HUES6 (cell line): ENCODE results near the gene CAPN11.
"Not testable (repeated sequence)": the region's sequence is repeated elsewhere in the genome, so short reads cannot be mapped to it uniquely, and the experiment has no call there.

Experiments used
- H3K27ac ChIP-seq: 2 replicates; pipeline ENCODE4 v1.7.0; 2013; ENCODE audit warnings: low read depth, mild to moderate bottlenecking, low read length, inconsistent platforms
- H3K27me3 ChIP-seq: 2 replicates; pipeline ENCODE4 v1.6.1; 2013; ENCODE audit warnings: low read length; ENCODE audit not compliant: control insufficient read depth, insufficient read depth
- H3K36me3 ChIP-seq: 2 replicates; pipeline ENCODE4 v1.6.1; 2013; ENCODE audit warnings: low read length; ENCODE audit not compliant: control insufficient read depth, insufficient read depth
- H3K4me1 ChIP-seq: 2 replicates; pipeline ENCODE4 v1.6.1; 2013; ENCODE audit warnings: low read length; ENCODE audit not compliant: control insufficient read depth, insufficient read depth
- H3K4me3 ChIP-seq: 2 replicates; pipeline ENCODE4 v1.5.1; 2013; ENCODE audit warnings: low read depth, low read length
- H3K9ac ChIP-seq: one replicate; pipeline ENCODE4 v1.6.1; 2013; ENCODE audit warnings: mild to moderate bottlenecking, low read length
- H3K9me3 ChIP-seq: 2 replicates; pipeline ENCODE4 v1.6.1; 2013; ENCODE audit warnings: low read depth, low read length; ENCODE audit not compliant: control insufficient read depth, insufficient read depth

CAPN11 gene

GRCh38 chr6:44185953-44186634 is 27.5 kb downstream of the CAPN11 start:
- Histone ChIP-seq H3K4me3 (no peak overlapping the region), H3K27ac (no peak overlapping the region), H3K27me3 (no peaks in the 10 kb centered on the region), H3K4me1 (peaks cover 13% of the 10 kb centered on the region), H3K9ac (peak overlapping the region; percentile 22), H3K9me3 (no peaks in the 10 kb centered on the region), H3K36me3 (no peaks in the 10 kb centered on the region)

GRCh38 chr6:44186635-44187025 is 28.0 kb downstream of the CAPN11 start:
- H3K27me3 ChIP-seq: no peaks in the 10 kb centered on the region
- no peaks in the 10 kb centered on the region for H3K9me3 ChIP-seq
- H3K36me3 ChIP-seq: no peaks in the 10 kb centered on the region
- H3K4me1 ChIP-seq: peaks cover 13% of the 10 kb centered on the region
- H3K9ac ChIP-seq: no peak overlapping the region
- no peak overlapping the region for H3K4me3 ChIP-seq
- no peak overlapping the region for H3K27ac ChIP-seq

- Histone ChIP-seq H3K27me3 (no peaks in the 10 kb centered on the region), H3K9me3 (no peaks in the 10 kb centered on the region), H3K4me1 (peaks cover 18% of the 10 kb centered on the region), H3K27ac (no peak overlapping the region), H3K4me3 (no peak overlapping the region), H3K9ac (no peak overlapping the region), H3K36me3 (no peaks in the 10 kb centered on the region)
These were observed 30.2 kb downstream of the CAPN11 start for GRCh38 chr6:44188819-44189218.

DNA sequence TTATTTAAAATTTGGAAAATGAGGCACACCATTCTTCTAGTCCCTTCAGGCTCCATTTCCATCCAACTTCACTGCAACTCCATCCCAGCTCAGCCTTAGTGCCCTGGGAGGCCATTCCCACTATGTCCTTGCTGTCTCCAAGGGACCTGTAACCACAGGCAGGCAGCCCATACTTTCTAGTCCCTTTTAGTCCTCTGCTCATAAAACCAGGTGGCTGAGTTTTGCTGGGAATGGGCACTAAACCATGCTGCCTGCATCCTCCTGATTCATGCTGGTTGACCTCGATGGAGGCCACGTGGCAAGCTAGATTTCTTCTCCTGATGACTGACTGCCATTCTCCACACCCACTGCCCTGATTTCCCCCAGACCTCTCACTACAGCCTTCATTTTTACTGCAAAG is 30.6 kb downstream of the CAPN11 start:
- Histone ChIP-seq H3K9ac (no peak overlapping the region), H3K4me3 (no peak overlapping the region), H3K4me1 (peaks cover 18% of the 10 kb centered on the region), H3K27ac (no peak overlapping the region), H3K9me3 (no peaks in the 10 kb centered on the region), H3K27me3 (no peaks in the 10 kb centered on the region), H3K36me3 (no peaks in the 10 kb centered on the region)

GRCh38 chr6:44190715-44191114 is 32.1 kb downstream of the CAPN11 start:
- Histone ChIP-seq H3K27ac (no peak overlapping the region), H3K9me3 (no peaks in the 10 kb centered on the region), H3K4me1 (peaks cover 18% of the 10 kb centered on the region), H3K9ac (no peak overlapping the region), H3K4me3 (no peak overlapping the region), H3K27me3 (no peaks in the 10 kb centered on the region), H3K36me3 (no peaks in the 10 kb centered on the region)

GRCh38 chr6:44192428-44193041 is 33.9 kb downstream of the CAPN11 start:
- Histone ChIP-seq H3K36me3 (no peaks in the 10 kb centered on the region), H3K9ac (no peak overlapping the region), H3K4me3 (no peak overlapping the region), H3K27me3 (no peaks in the 10 kb centered on the region), H3K9me3 (no peaks in the 10 kb centered on the region), H3K27ac (no peak overlapping the region), H3K4me1 (peaks cover 9% of the 10 kb centered on the region)

DNA sequence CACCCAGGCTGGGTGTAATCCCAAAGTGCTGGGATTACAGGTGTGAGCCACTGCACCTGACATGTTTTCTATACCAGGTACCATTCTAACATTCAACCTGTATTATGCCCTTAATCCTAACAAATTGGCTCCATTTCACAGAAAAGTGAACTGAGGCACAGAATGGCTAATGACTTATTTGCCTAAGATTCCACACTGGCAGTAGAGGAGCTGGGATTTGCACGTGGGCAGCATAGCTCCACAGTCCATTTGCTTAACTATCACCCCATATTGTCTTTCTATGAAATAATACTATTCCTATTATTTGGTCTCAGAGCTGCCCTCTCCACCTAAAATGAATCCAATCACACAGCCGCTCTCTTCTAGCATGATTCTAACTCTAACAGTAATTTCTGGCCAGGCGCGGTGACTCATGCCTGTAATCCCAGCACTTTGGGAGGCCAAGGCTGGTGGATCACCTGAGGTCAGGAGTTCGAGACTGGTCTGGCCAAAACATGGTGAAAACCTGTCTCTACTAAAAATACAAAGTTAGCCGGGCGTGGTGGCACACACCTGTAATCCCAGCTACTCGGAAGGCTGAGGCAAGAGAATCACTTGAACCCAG is 34.8 kb downstream of the CAPN11 start:
- Histone ChIP-seq H3K27ac (no peak overlapping the region), H3K9ac (no peak overlapping the region), H3K27me3 (no peaks in the 10 kb centered on the region), H3K4me1 (peaks cover 9% of the 10 kb centered on the region), H3K9me3 (no peaks in the 10 kb centered on the region), H3K4me3 (no peak overlapping the region), H3K36me3 (no peaks in the 10 kb centered on the region)

DNA sequence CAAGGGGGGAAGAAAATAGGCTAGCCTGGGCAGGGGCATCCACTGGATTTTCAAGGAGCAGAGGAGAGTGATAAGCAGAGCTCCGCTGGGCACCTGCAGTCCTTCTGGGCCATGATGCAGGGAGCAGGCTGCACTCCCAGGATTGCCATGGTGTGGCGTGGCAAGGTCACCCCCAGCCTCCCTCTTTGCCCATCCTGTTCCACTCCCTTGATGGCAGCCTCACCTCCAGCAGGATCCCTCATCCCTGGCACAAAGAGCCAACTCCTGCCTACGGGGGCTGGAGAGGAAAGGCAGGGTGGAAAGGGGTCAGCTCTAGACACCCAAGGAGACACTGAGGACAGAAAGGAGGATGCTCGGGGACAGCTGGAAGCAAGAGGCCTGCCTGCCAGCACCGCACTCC is 35.7 kb downstream of the CAPN11 start:
- H3K4me1 ChIP-seq: peaks cover 9% of the 10 kb centered on the region
- no peak overlapping the region for H3K9ac ChIP-seq
- H3K27me3 ChIP-seq: no peaks in the 10 kb centered on the region
- no peaks in the 10 kb centered on the region for H3K9me3 ChIP-seq
- H3K36me3 ChIP-seq: no peaks in the 10 kb centered on the region
- no peak overlapping the region for H3K4me3 ChIP-seq
- no peak overlapping the region for H3K27ac ChIP-seq

DNA sequence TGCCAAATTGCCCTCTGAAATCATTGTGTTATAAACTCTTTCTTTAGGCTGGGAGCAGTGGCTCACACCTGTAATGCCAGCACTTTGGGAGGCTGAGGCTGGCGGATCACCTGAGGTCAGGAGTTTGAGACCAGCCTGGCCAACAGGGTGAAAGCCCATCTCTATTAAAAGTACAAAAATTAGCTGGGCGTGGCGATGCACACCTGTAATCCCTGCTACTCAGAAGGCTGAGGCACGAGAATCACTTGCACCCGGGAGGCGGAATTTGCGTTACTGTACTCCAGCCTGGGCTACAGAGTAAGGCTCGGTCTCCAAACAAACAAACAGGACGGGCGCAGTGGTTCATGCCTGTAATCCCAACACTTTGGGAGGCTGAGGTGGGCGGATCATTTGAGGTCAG is 37.7 kb downstream of the CAPN11 start:
- H3K4me3 ChIP-seq, H3K36me3 ChIP-seq, H3K27ac ChIP-seq, H3K9ac ChIP-seq, H3K9me3 ChIP-seq, H3K27me3 ChIP-seq: not testable (repeated sequence)
- H3K4me1 ChIP-seq: peaks cover 19% of the 10 kb centered on the region

DNA sequence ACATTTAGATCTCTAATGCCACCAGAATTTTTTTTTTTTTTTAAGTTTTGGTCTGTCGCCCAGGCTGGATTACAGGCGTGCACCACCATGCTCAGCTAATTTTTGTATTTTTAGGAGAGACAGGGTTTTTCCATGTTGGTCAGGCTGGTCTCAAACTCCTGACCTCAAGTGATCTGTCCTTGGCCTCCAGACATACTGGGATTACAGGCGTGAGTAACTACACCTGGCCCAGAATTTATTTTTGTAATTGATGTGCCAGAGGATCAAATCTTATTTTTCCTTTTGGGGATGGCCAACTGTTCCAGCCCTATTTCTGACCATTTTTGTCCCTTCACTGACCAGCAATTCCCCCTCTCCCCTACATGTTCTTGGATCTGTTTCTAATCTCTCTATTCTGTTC is 40.1 kb downstream of the CAPN11 start:
- Histone ChIP-seq H3K27ac (no peak overlapping the region), H3K9ac (no peak overlapping the region), H3K27me3 (no peaks in the 10 kb centered on the region), H3K4me1 (peaks cover 31% of the 10 kb centered on the region), H3K36me3 (no peaks in the 10 kb centered on the region), H3K9me3 (no peaks in the 10 kb centered on the region), H3K4me3 (no peak overlapping the region)

DNA sequence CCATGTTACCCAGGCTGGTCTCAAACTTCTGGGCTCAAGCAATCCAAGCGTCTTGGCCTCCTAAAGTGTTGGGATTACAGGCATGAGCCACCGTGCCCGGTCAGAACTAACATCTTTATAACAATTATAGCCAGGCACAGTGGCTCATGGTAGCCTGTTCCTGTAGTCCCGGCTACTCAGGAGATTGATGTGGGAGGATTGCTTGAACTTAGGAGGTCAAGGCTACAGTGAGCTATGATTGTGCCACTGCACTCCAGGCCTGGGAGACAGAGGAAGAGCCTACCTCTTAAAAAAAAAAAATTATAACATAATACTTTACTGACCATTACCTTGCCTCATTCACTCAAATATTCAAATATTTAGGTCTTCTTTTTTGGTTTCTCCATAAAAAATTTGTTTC is 41.3 kb downstream of the CAPN11 start:
- no peaks in the 10 kb centered on the region for H3K27me3 ChIP-seq
- no peaks in the 10 kb centered on the region for H3K36me3 ChIP-seq
- H3K4me1 ChIP-seq: peaks cover 38% of the 10 kb centered on the region
- no peak overlapping the region for H3K27ac ChIP-seq
- no peak overlapping the region for H3K9ac ChIP-seq
- H3K9me3 ChIP-seq: no peaks in the 10 kb centered on the region
- no peak overlapping the region for H3K4me3 ChIP-seq
